NT2/D1 (cell line): ENCODE measurements around the gene TPK1.

Experiments used
- SUZ12 ChIP-seq: IDR thresholded peaks from 2 replicates; pipeline ENCODE4 v1.6.1; 2011; ENCODE audit not compliant: insufficient read length, insufficient read depth; ENCODE audit errors: extremely low read depth
- ZNF274 ChIP-seq: IDR thresholded peaks from 2 replicates; pipeline ENCODE4 v1.6.1; 2011; ENCODE audit warnings: mild to moderate bottlenecking, low read depth, low read length

- TF ChIP-seq SUZ12 (no peak), ZNF274 (no peak)
Measured at GRCh38 chr7:144830811-144831210, 5.0 kb downstream of the TPK1 start.
